Measurements from ENCODE around the gene INAFM2. TPM values are rescaled to one million over a fixed set of nuclear protein-coding genes. Genes with fewer than 3 reads are reported as not detected.

The INAFM2 gene
- total RNA-seq, 1 donor from 2014 or later, result 80.6 TPM

GRCh38 chr15:40342416-40343320, 19.2 kb downstream of the INAFM2 start:
- no peak for TF ChIP-seq CTCF (IDR thresholded peaks at IDR 0.05)
- Mint-ChIP-seq H3K27me3 (ENCODE audit: low read depth) (no peaks in the 10 kb centered on the region), H3K27ac (ENCODE audit: unreplicated experiment) (peak overlapping the region; percentile 99), H3K36me3 (ENCODE audit: low read depth) (peaks cover 1% of the 10 kb centered on the region), H3K4me1 (ENCODE audit: low read depth) (peaks cover 68% of the 10 kb centered on the region), H3K9me3 (ENCODE audit: low read depth) (no peaks in the 10 kb centered on the region), H3K4me3 (ENCODE audit: unreplicated experiment) (no peak overlapping the region)
- DNase-seq (ENCODE audit: low spot score), result no peak

GRCh38 chr15:40343512-40343911, 20.0 kb downstream of the INAFM2 start:
- peak overlapping the region; percentile 34 for H3K4me3 Mint-ChIP-seq (ENCODE audit: unreplicated experiment)
- no peaks in the 10 kb centered on the region for H3K36me3 Mint-ChIP-seq (ENCODE audit: low read depth)
- DNase-seq (ENCODE audit: low spot score), result no peak
- H3K9me3 Mint-ChIP-seq (ENCODE audit: low read depth), result no peaks in the 10 kb centered on the region
- peaks cover 59% of the 10 kb centered on the region for H3K4me1 Mint-ChIP-seq (ENCODE audit: low read depth)
- TF ChIP-seq CTCF (IDR thresholded peaks at IDR 0.05), result no peak
- peak overlapping the region; percentile 99 for H3K27ac Mint-ChIP-seq (ENCODE audit: unreplicated experiment)
- no peaks in the 10 kb centered on the region for H3K27me3 Mint-ChIP-seq (ENCODE audit: low read depth)

GRCh38 chr15:40344217-40344616, 20.7 kb downstream of the INAFM2 start:
- Mint-ChIP-seq H3K4me1 (ENCODE audit: low read depth) (peaks cover 52% of the 10 kb centered on the region), H3K9me3 (ENCODE audit: low read depth) (no peaks in the 10 kb centered on the region), H3K36me3 (ENCODE audit: low read depth) (no peaks in the 10 kb centered on the region), H3K27me3 (ENCODE audit: low read depth) (no peaks in the 10 kb centered on the region), H3K27ac (ENCODE audit: unreplicated experiment) (peak overlapping the region; percentile 99), H3K4me3 (ENCODE audit: unreplicated experiment) (no peak overlapping the region)
- no peak for DNase-seq (ENCODE audit: low spot score)
- no peak for TF ChIP-seq CTCF (IDR thresholded peaks at IDR 0.05)

- peak; percentile 85 for TF ChIP-seq CTCF (IDR thresholded peaks at IDR 0.05)
- Mint-ChIP-seq H3K4me3 (ENCODE audit: unreplicated experiment) (no peak overlapping the region), H3K27me3 (ENCODE audit: low read depth) (no peaks in the 10 kb centered on the region), H3K27ac (ENCODE audit: unreplicated experiment) (peak overlapping the region; percentile 99), H3K9me3 (ENCODE audit: low read depth) (no peaks in the 10 kb centered on the region), H3K4me1 (ENCODE audit: low read depth) (peaks cover 48% of the 10 kb centered on the region), H3K36me3 (ENCODE audit: low read depth) (no peaks in the 10 kb centered on the region)
- peak; percentile 92 for DNase-seq (ENCODE audit: low spot score)
Observed at GRCh38 chr15:40344631-40345120, 21.2 kb downstream of the INAFM2 start.

GRCh38 chr15:40345225-40345866, 21.9 kb downstream of the INAFM2 start:
- peaks cover 41% of the 10 kb centered on the region for H3K4me1 Mint-ChIP-seq (ENCODE audit: low read depth)
- H3K4me3 Mint-ChIP-seq (ENCODE audit: unreplicated experiment), result no peak overlapping the region
- no peak for DNase-seq (ENCODE audit: low spot score)
- no peak overlapping the region for H3K27ac Mint-ChIP-seq (ENCODE audit: unreplicated experiment)
- no peaks in the 10 kb centered on the region for H3K36me3 Mint-ChIP-seq (ENCODE audit: low read depth)
- no peak for TF ChIP-seq CTCF (IDR thresholded peaks at IDR 0.05)
- no peaks in the 10 kb centered on the region for H3K27me3 Mint-ChIP-seq (ENCODE audit: low read depth)
- no peaks in the 10 kb centered on the region for H3K9me3 Mint-ChIP-seq (ENCODE audit: low read depth)
